ENCODE data around the gene SNAI1. TPM values are rescaled to one million over a fixed set of nuclear protein-coding genes. Genes with fewer than 3 reads are reported as not detected.
"Not testable (repeated sequence)": the region's sequence is repeated elsewhere in the genome, so short reads cannot be mapped to it uniquely, and the experiment has no call there.

The SNAI1 gene
- total RNA-seq, 1 experiment from 2014 or later = 5.4 TPM

DNA sequence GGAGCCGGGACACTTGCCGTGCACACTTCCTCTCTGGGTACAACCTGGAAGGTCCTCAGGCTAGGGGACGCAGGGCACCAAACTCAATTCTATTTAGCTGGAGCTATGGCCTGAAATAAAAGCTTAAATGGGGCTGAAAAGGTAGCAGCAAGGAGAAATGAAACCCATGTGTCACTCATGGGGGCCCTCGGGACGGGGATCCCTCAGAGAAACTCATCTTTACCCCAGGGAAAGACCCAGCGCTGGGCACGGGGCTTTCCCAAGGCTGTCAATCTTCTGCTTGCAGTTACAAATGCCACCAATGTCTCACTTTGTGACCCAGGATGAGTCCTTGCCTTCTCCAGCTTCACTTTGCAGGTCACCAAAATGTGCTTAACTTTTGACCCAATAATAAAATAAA, 16.5 kb downstream of the SNAI1 start:
- BruUV-seq (replicated peaks) = no TSS peak
- ChIA-PET CTCF (no interaction called here), POLR2A (ENCODE audit: unreplicated experiment) (no interaction called here)
- TF ChIP-seq EZH2 (IDR thresholded peaks at IDR 0.05; ENCODE audit: low read length, unreplicated experiment) = no peak
- Histone ChIP-seq H3K36me3 (ENCODE audit: low read depth, low read length) (no peaks in the 10 kb centered on the region), H3K79me2 (ENCODE audit: low read length) (no peaks in the 10 kb centered on the region), H2AFZ (ENCODE audit: low read length) (no peak overlapping the region), H3K9me3 (ENCODE audit: low read length) (no peaks in the 10 kb centered on the region), H3K4me1 (ENCODE audit: insufficient read depth, low read length) (no peaks in the 10 kb centered on the region), H3K4me3 (ENCODE audit: low read length) (no peak overlapping the region), H3K27me3 (ENCODE audit: low read length) (no peaks in the 10 kb centered on the region), H4K20me1 (ENCODE audit: low read length) (no peaks in the 10 kb centered on the region), H3K27ac (ENCODE audit: low read length) (no peak overlapping the region), H3K4me2 (ENCODE audit: low read length) (no peak overlapping the region), H3K9me2 (replicated peaks; ENCODE audit: low read length) (no peaks in the 10 kb centered on the region), H3F3A (ENCODE audit: low read length, unreplicated experiment) (no peaks in the 10 kb centered on the region), H3K9ac (ENCODE audit: low read length) (no peak overlapping the region)
- ATAC-seq = no peak
- DNase-seq = no peak
- intact Hi-C loops (cut with micrococcal nuclease) = no loop called here

DNA sequence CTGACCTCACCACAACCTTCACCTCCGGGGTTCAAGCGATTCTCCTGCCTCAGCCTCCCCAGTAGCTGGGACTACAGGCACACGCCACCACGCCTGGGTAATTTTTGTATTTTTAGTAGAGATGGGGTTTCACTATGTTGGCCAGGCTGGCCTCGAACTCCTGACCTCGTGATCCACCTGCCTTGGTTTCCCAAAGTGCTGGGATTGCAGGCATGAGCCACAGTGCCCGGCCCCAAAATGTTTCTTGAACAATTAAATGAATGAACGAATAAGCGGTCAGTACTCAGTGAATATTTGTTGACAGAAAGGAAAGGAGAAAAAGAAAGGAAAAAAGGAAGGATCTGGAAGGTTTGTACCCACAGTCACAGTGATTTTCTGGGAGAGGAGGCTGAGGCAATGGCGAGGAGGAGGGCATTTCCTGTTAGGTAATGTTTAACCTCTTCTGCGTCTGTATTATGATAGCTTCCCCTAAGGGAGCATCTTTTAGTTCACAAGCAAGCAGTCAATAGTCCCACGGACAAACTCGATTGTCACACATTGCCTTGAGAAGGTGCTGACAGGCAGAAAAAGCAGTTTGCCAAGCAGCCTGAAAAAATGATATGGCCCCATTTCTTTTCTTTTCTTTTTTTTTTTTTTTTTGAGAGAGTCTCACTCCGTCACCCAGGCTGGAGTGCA, 17.9 kb downstream of the SNAI1 start:
- CTCF ChIA-PET; H3K4me2 ChIP-seq (ENCODE audit: low read length); H3F3A ChIP-seq (ENCODE audit: low read length, unreplicated experiment); H4K20me1 ChIP-seq (ENCODE audit: low read length); H2AFZ ChIP-seq (ENCODE audit: low read length); DNase-seq; H3K9me2 ChIP-seq (replicated peaks; ENCODE audit: low read length); H3K36me3 ChIP-seq (ENCODE audit: low read depth, low read length); H3K9me3 ChIP-seq (ENCODE audit: low read length); H3K9ac ChIP-seq (ENCODE audit: low read length); POLR2A ChIA-PET (ENCODE audit: unreplicated experiment); H3K4me3 ChIP-seq (ENCODE audit: low read length); BruUV-seq (replicated peaks); H3K4me1 ChIP-seq (ENCODE audit: insufficient read depth, low read length); H3K27ac ChIP-seq (ENCODE audit: low read length); H3K27me3 ChIP-seq (ENCODE audit: low read length); H3K79me2 ChIP-seq (ENCODE audit: low read length); ATAC-seq; intact Hi-C loops (cut with micrococcal nuclease): not testable (repeated sequence)

DNA sequence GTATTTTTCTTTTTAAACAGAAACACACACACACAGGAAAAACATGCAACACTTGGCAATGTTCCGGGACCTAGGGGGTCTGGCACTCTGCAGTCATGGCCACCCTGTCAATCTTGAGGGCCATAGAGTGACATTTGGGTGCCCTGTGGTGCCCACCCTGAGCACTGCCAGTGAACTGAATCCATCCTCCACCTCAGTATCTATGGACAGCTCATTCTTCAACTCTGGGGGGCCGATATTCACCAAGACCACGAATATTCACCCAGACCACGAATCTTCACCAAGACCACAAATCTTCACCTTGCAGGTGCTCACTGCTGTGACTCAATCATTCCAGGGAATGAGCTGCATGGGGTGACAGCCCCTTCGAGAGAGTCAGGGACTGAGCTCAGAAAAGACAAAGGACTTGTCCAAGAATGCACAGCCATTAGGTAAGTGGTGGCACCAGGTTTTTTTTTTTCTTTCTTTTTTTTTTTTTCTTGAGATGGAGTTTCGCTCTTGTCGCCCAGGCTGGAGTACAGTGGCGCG, 19.1 kb downstream of the SNAI1 start:
- Histone ChIP-seq H3K4me3 (ENCODE audit: low read length) (no peak overlapping the region), H3K36me3 (ENCODE audit: low read depth, low read length) (no peaks in the 10 kb centered on the region), H3K27me3 (ENCODE audit: low read length) (no peaks in the 10 kb centered on the region), H3F3A (ENCODE audit: low read length, unreplicated experiment) (no peaks in the 10 kb centered on the region), H3K9me3 (ENCODE audit: low read length) (no peaks in the 10 kb centered on the region), H3K27ac (ENCODE audit: low read length) (no peak overlapping the region), H3K79me2 (ENCODE audit: low read length) (no peaks in the 10 kb centered on the region), H3K9ac (ENCODE audit: low read length) (no peak overlapping the region), H3K4me2 (ENCODE audit: low read length) (no peak overlapping the region), H2AFZ (ENCODE audit: low read length) (no peak overlapping the region), H4K20me1 (ENCODE audit: low read length) (no peaks in the 10 kb centered on the region), H3K9me2 (replicated peaks; ENCODE audit: low read length) (no peaks in the 10 kb centered on the region), H3K4me1 (ENCODE audit: insufficient read depth, low read length) (no peaks in the 10 kb centered on the region)
- DNase-seq (no peak), ATAC-seq (no peak)
- CTCF ChIA-PET = interaction anchor here (0.6 kb wide), 1 partner anchor 152 kb away, joined by 3 read pairs; the partner anchor contains the start of gene PEDS1
- intact Hi-C loops (cut with micrococcal nuclease) = no loop called here
- no peak for TF ChIP-seq EZH2phosphoT487 (IDR thresholded peaks at IDR 0.05; ENCODE audit: borderline replicate concordance, low read length)
- no peak for TF ChIP-seq EZH2 (IDR thresholded peaks at IDR 0.05; ENCODE audit: low read length, unreplicated experiment)
- TF ChIP-seq, protein P1, sequence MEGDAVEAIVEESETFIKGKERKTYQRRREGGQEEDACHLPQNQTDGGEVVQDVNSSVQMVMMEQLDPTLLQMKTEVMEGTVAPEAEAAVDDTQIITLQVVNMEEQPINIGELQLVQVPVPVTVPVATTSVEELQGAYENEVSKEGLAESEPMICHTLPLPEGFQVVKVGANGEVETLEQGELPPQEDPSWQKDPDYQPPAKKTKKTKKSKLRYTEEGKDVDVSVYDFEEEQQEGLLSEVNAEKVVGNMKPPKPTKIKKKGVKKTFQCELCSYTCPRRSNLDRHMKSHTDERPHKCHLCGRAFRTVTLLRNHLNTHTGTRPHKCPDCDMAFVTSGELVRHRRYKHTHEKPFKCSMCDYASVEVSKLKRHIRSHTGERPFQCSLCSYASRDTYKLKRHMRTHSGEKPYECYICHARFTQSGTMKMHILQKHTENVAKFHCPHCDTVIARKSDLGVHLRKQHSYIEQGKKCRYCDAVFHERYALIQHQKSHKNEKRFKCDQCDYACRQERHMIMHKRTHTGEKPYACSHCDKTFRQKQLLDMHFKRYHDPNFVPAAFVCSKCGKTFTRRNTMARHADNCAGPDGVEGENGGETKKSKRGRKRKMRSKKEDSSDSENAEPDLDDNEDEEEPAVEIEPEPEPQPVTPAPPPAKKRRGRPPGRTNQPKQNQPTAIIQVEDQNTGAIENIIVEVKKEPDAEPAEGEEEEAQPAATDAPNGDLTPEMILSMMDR (conservative IDR thresholded peaks at IDR 0.05; ENCODE audit: low read depth, low read length) = no peak
- no TSS peak for BruUV-seq (replicated peaks)
- POLR2A ChIA-PET (ENCODE audit: unreplicated experiment) = no interaction called here

DNA sequence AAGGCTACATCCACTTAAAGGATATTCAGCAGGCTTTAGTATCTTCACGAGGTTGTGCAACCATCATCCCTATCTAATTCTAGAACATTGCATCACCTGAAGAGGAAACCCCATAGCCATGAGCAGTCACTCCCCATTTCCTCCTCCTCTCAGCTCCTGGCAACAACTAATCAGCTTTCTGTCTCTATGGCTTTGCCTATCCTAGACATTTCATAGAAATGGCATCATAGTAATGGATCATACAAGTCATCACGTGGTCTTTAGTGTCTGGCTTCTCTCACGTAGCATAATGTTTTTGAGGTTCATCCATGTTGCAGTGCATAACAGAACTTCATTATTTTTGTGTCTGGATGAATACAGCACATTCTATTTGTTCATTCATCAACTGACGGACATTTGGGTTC, 20.5 kb downstream of the SNAI1 start:
- intact Hi-C loops (cut with micrococcal nuclease) = no loop called here
- Histone ChIP-seq H3K4me2 (ENCODE audit: low read length) (no peak overlapping the region), H3K36me3 (ENCODE audit: low read depth, low read length) (no peaks in the 10 kb centered on the region), H4K20me1 (ENCODE audit: low read length) (no peaks in the 10 kb centered on the region), H3K27ac (ENCODE audit: low read length) (no peak overlapping the region), H3F3A (ENCODE audit: low read length, unreplicated experiment) (no peaks in the 10 kb centered on the region), H3K9ac (ENCODE audit: low read length) (no peak overlapping the region), H3K9me2 (replicated peaks; ENCODE audit: low read length) (no peaks in the 10 kb centered on the region), H3K9me3 (ENCODE audit: low read length) (no peaks in the 10 kb centered on the region), H3K79me2 (ENCODE audit: low read length) (no peaks in the 10 kb centered on the region), H3K4me3 (ENCODE audit: low read length) (no peak overlapping the region), H3K27me3 (ENCODE audit: low read length) (no peaks in the 10 kb centered on the region), H3K4me1 (ENCODE audit: insufficient read depth, low read length) (no peaks in the 10 kb centered on the region), H2AFZ (ENCODE audit: low read length) (no peak overlapping the region)
- ATAC-seq (no peak), DNase-seq (no peak)
- no peak for TF ChIP-seq EZH2 (IDR thresholded peaks at IDR 0.05; ENCODE audit: low read length, unreplicated experiment)
- TF ChIP-seq, protein P1 (conservative IDR thresholded peaks at IDR 0.05; ENCODE audit: low read depth, low read length) = no peak
- TF ChIP-seq EZH2phosphoT487 (IDR thresholded peaks at IDR 0.05; ENCODE audit: borderline replicate concordance, low read length) = no peak
- BruUV-seq (replicated peaks) = no TSS peak
- ChIA-PET POLR2A (ENCODE audit: unreplicated experiment) (no interaction called here), CTCF (no interaction called here)
